Vagina (tissue), 2 donors: Measurements from ENCODE around the gene GPHA2. TPM values are rescaled to one million over a fixed set of nuclear protein-coding genes. Genes with fewer than 3 reads are reported as not detected.

Experiments
- DNase-seq, 2 donors: peaks; one replicate each; pipeline ENCODE4 v3.0.0-alpha.2; 2017; ENCODE audit errors: extremely low spot score in 2 of 2
- H3K27ac ChIP-seq: fragments of 200-600 bp; sonication (generic); one replicate; pipeline ENCODE4 v1.5.1; 2019
- H3K27me3 ChIP-seq: fragments of 200-600 bp; sonication (generic); one replicate; pipeline ENCODE4 v1.5.1; 2019
- H3K36me3 ChIP-seq, 2 donors: fragments of 200-600 bp; sonication (generic); one replicate each; pipeline ENCODE4 v1.5.1; 2017 to 2019
- H3K4me1 ChIP-seq: fragments of 200-600 bp; sonication (generic); one replicate; pipeline ENCODE4 v1.5.1; 2019
- H3K4me3 ChIP-seq, 2 donors: fragments of 200-600 bp; sonication (generic); 1 replicate in 1 of 2; 2 replicates in 1 of 2; pipeline ENCODE4 v1.5.1; 2016 to 2019
- H3K9me3 ChIP-seq: fragments of 200-600 bp; sonication (generic); one replicate; pipeline ENCODE4 v1.5.1; 2019
- CTCF ChIP-seq, 3 experiments: fragments of 450-650 bp in 2 of 3; fragments of 200-600 bp in 1 of 3; sonication (generic) in 1 of 3; IDR thresholded peaks; one replicate each; pipeline ENCODE4 v1.5.1; 2017 to 2019; ENCODE audit warnings: antibody characterized with exemption in 3 of 3, mild to moderate bottlenecking in 2 of 3, moderate library complexity in 2 of 3
- POLR2A ChIP-seq, 2 donors: fragments of 450-650 bp; IDR thresholded peaks; one replicate each; pipeline ENCODE4 v1.6.1; 2017; ENCODE audit warnings: antibody characterized with exemption in 2 of 2, mild to moderate bottlenecking in 2 of 2, moderate library complexity in 2 of 2
- POLR2AphosphoS5 ChIP-seq, 2 donors: sonication (generic); formaldehyde crosslinking; IDR thresholded peaks; one replicate each; pipeline ENCODE4 v1.9.0; 2017; ENCODE audit warnings: antibody characterized with exemption in 2 of 2, mild to moderate bottlenecking in 2 of 2, low read depth in 1 of 2; ENCODE audit not compliant: insufficient read depth in 1 of 2
- intact Hi-C: fragments of 100-400 bp; cut with DNase I; formaldehyde crosslinking; loops from one replicate; pipeline ENCODE4 v1.15.1; 2023
- total RNA-seq: library from RNA; depleted of rRNA; stranded (reverse); fragments of >200 nt; gene quantifications from one replicate; pipeline ENCODE4 v1.2.3, GENCODE V29; 2016

Gene GPHA2
- total RNA-seq, 1 donor from 2014 or later: not detected

- TF ChIP-seq CTCF (IDR thresholded peaks at IDR 0.05) (no peak), POLR2A (IDR thresholded peaks at IDR 0.05) (no peak), POLR2AphosphoS5 (IDR thresholded peaks at IDR 0.05; ENCODE audit: insufficient read depth in 1 of 2, low read depth in 1 of 2) (no peak)
- Histone ChIP-seq H3K9me3 (no peaks in the 10 kb centered on the region), H3K36me3 (no peaks in the 10 kb centered on the region), H3K4me1 (no peaks in the 10 kb centered on the region), H3K4me3 (no peak overlapping the region), H3K27me3 (no peaks in the 10 kb centered on the region), H3K27ac (no peak overlapping the region)
- no peak for DNase-seq
- intact Hi-C loops: no loop called here
Observed at GRCh38 chr11:64959498-64959897, 23.8 kb upstream of the GPHA2 start.

- Histone ChIP-seq H3K36me3 (no peaks in the 10 kb centered on the region), H3K9me3 (no peaks in the 10 kb centered on the region), H3K27ac (no peak overlapping the region), H3K4me3 (no peak overlapping the region), H3K27me3 (no peaks in the 10 kb centered on the region), H3K4me1 (no peaks in the 10 kb centered on the region)
- intact Hi-C loops: no loop called here
- TF ChIP-seq CTCF (IDR thresholded peaks at IDR 0.05): no peak
- no peak for TF ChIP-seq POLR2A (IDR thresholded peaks at IDR 0.05)
- TF ChIP-seq POLR2AphosphoS5 (IDR thresholded peaks at IDR 0.05; ENCODE audit: insufficient read depth in 1 of 2, low read depth in 1 of 2): no peak
- DNase-seq: no peak
Observed at GRCh38 chr11:64954201-64954600, 18.5 kb upstream of the GPHA2 start.

- Histone ChIP-seq H3K4me1 (no peaks in the 10 kb centered on the region), H3K4me3 (no peak overlapping the region), H3K27me3 (no peaks in the 10 kb centered on the region), H3K9me3 (no peaks in the 10 kb centered on the region), H3K36me3 (no peaks in the 10 kb centered on the region), H3K27ac (no peak overlapping the region)
- TF ChIP-seq CTCF (IDR thresholded peaks at IDR 0.05): no peak
- no peak for TF ChIP-seq POLR2A (IDR thresholded peaks at IDR 0.05)
- no peak for TF ChIP-seq POLR2AphosphoS5 (IDR thresholded peaks at IDR 0.05; ENCODE audit: insufficient read depth in 1 of 2, low read depth in 1 of 2)
- DNase-seq: no peak
- intact Hi-C loops: no loop called here
Observed at GRCh38 chr11:64951529-64951928, 15.8 kb upstream of the GPHA2 start.

- Histone ChIP-seq H3K4me1 (no peaks in the 10 kb centered on the region), H3K4me3 (no peak overlapping the region), H3K27me3 (no peaks in the 10 kb centered on the region), H3K27ac (no peak overlapping the region), H3K36me3 (no peaks in the 10 kb centered on the region), H3K9me3 (no peaks in the 10 kb centered on the region)
- TF ChIP-seq POLR2A (IDR thresholded peaks at IDR 0.05): no peak
- no peak for TF ChIP-seq POLR2AphosphoS5 (IDR thresholded peaks at IDR 0.05; ENCODE audit: insufficient read depth in 1 of 2, low read depth in 1 of 2)
- TF ChIP-seq CTCF (IDR thresholded peaks at IDR 0.05): no peak
- DNase-seq: no peak
- intact Hi-C loops: no loop called here
Observed at GRCh38 chr11:64947208-64947814, 11.6 kb upstream of the GPHA2 start.

- intact Hi-C loops: no loop called here
- Histone ChIP-seq H3K27me3 (no peaks in the 10 kb centered on the region), H3K4me3 (no peak overlapping the region), H3K9me3 (no peaks in the 10 kb centered on the region), H3K4me1 (no peaks in the 10 kb centered on the region), H3K27ac (no peak overlapping the region), H3K36me3 (peaks cover 0 to 23% of the 10 kb centered on the region in 2 donors)
- TF ChIP-seq CTCF (IDR thresholded peaks at IDR 0.05) (no peak), POLR2A (IDR thresholded peaks at IDR 0.05) (no peak), POLR2AphosphoS5 (IDR thresholded peaks at IDR 0.05; ENCODE audit: insufficient read depth in 1 of 2, low read depth in 1 of 2) (no peak)
- DNase-seq: no peak
Observed at GRCh38 chr11:64936539-64936938, 846 bp upstream of the GPHA2 start.
